Esophagus squamous epithelium (tissue), 5 donors: ENCODE data around the gene C16orf92. TPM values are rescaled to one million over a fixed set of nuclear protein-coding genes. Genes with fewer than 3 reads are reported as not detected.
A peak's percentile ranks its signal among the peaks of the same experiment; 100 is the strongest.
"Not testable (repeated sequence)": the region's sequence is repeated elsewhere in the genome, so short reads cannot be mapped to it uniquely, and the experiment has no call there.

Experiments used
- DNase-seq: peaks from one replicate; lab custom pipeline; 2025; lab: John Stamatoyannopoulos, UW
- H3K27ac ChIP-seq, 4 donors: fragments of 200-600 bp; sonication (generic); one replicate each; pipeline ENCODE4 v1.5.1; 2016 to 2019; ENCODE audit warnings: mild to moderate bottlenecking in 1 of 4
- H3K27me3 ChIP-seq, 4 donors: fragments of 200-600 bp; sonication (generic); 1 replicate in 3 of 4; 2 replicates in 1 of 4; pipeline versions ENCODE4 v1.5.1 to v1.6.0; 2017 to 2021; ENCODE audit warnings: antibody characterized with exemption in 1 of 4
- H3K36me3 ChIP-seq, 3 donors: fragments of 200-600 bp; sonication (generic); one replicate each; pipeline ENCODE4 v1.5.1; 2016 to 2019
- H3K4me1 ChIP-seq, 3 donors: fragments of 200-600 bp; sonication (generic); one replicate each; pipeline ENCODE4 v1.5.1; 2017 to 2019
- H3K4me3 ChIP-seq, 4 donors: fragments of 200-600 bp; sonication (generic); 1 replicate in 3 of 4; 2 replicates in 1 of 4; pipeline ENCODE4 v1.5.1; 2016 to 2019; ENCODE audit warnings: mild to moderate bottlenecking in 2 of 4, moderate library complexity in 1 of 4
- H3K9me3 ChIP-seq, 3 donors: fragments of 200-600 bp; sonication (generic); one replicate each; pipeline ENCODE4 v1.5.1; 2016 to 2019
- POLR2A ChIP-seq, 4 donors: fragments of 450-650 bp; IDR thresholded peaks; one replicate each; pipeline ENCODE4 v1.6.1; 2017; ENCODE audit warnings: antibody characterized with exemption in 4 of 4, mild to moderate bottlenecking in 4 of 4, moderate library complexity in 3 of 4
- WGBS, 2 donors: methylation state at CpG; one replicate each; pipeline ENCODE4 v1.1.5; 2018; 5-methylcytosine and 5-hydroxymethylcytosine counted together
- intact Hi-C: fragments of 100-400 bp; cut with DNase I; formaldehyde crosslinking; loops from one replicate; pipeline ENCODE4 v1.15.0; 2022
- total RNA-seq, 4 donors: library from RNA; depleted of rRNA; stranded (reverse); fragments of >200 nt; gene quantifications; one replicate each; pipeline ENCODE4 v1.1.0, GENCODE V29; 2016
- TF ChIP-seq, protein P1 (sequence below), 6 experiments: fragments of 450-650 bp in 4 of 6; fragments of 200-600 bp in 2 of 6; sonication (generic) in 2 of 6; IDR thresholded peaks; one replicate each; pipeline ENCODE4 v1.5.1; 2016 to 2019; ENCODE audit warnings: antibody characterized with exemption in 6 of 6, mild to moderate bottlenecking in 4 of 6, moderate library complexity in 4 of 6
- donor health status: DM: yes; HTN: yes; CAD: no.

Gene C16orf92
- total RNA-seq, 4 donors from 2014 or later, result not detected

DNA sequence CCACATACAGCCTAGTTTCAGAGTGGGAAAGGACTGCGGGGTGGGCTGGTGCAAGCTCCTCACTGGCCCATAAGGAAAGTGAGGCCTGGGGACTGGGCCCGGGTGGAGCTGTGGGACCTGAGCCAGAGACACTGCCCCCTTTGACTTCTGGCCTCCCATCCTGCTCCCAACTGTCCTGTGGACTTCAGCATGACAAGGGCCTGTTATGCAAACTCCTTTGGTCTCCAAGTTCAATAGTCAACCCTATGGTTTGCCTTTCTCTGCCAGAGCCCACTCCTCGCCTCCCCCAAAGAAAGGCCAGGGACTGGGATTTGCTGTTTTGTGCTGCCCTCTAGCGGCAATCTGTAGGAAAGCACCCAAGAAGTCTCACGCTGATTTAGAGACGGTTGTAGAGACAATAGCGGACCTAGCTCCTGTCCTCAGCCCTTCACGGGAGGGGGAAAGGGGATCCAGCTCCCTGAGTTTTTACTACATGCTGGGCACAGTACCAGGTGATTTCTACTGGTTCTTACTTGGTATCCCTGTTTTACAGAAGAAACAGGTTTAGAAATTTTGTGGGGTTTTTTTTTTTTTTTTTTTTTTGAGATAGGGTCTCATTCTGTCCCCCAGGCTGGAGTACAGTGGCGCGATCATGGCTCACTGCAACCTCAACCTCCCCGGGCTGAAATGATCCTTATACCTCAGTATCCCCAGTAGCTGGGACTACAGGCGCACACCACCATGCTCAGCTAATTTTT is 9.3 kb downstream of the C16orf92 start:
- H3K27me3 ChIP-seq, result peaks cover 0 to 95% (median 17%) of the 10 kb centered on the region in 4 donors

DNA sequence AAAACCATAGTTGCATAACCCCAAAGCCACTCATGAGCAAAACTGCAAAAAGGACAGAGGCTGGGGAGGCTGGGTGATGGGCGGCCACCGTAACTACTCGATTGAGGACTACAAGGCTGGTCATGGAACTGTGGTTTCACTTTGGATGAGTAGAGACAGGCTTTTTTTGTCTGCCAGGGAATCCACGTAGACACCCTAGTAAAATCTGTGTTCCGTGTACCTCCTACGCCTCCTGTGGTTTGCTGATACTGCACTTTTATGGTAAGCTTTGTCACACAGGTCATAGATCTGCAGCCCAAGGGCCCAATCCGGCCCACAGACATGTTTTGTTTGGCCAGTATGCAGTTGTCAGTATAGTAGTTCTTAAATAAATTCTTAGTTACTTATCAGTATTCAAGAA is 10.3 kb downstream of the C16orf92 start:
- no peaks in the 10 kb centered on the region for H3K9me3 ChIP-seq
- H3K36me3 ChIP-seq, result no peaks in the 10 kb centered on the region
- DNase-seq, result no peak
- 50 to 60% methylated on average over 7 of the region's 7 CpGs for WGBS, 2 donors
- H3K4me3 ChIP-seq, result no peak overlapping the region
- intact Hi-C loops, result no loop called here
- no peak for TF ChIP-seq POLR2A (IDR thresholded peaks at IDR 0.05)
- TF ChIP-seq, protein P1, sequence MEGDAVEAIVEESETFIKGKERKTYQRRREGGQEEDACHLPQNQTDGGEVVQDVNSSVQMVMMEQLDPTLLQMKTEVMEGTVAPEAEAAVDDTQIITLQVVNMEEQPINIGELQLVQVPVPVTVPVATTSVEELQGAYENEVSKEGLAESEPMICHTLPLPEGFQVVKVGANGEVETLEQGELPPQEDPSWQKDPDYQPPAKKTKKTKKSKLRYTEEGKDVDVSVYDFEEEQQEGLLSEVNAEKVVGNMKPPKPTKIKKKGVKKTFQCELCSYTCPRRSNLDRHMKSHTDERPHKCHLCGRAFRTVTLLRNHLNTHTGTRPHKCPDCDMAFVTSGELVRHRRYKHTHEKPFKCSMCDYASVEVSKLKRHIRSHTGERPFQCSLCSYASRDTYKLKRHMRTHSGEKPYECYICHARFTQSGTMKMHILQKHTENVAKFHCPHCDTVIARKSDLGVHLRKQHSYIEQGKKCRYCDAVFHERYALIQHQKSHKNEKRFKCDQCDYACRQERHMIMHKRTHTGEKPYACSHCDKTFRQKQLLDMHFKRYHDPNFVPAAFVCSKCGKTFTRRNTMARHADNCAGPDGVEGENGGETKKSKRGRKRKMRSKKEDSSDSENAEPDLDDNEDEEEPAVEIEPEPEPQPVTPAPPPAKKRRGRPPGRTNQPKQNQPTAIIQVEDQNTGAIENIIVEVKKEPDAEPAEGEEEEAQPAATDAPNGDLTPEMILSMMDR (IDR thresholded peaks at IDR 0.05), result no peak
- peaks cover 6 to 14% (median 11%) of the 10 kb centered on the region in 3 donors for H3K4me1 ChIP-seq
- H3K27me3 ChIP-seq, result peaks cover 0 to 85% (median 17%) of the 10 kb centered on the region in 4 donors
- H3K27ac ChIP-seq, result no peak overlapping the region

More for the DNA sequence above, 9.3 kb downstream of the C16orf92 start:
- Histone ChIP-seq H3K27ac (no peak overlapping the region), H3K4me1 (peaks cover 6 to 14% (median 11%) of the 10 kb centered on the region in 3 donors), H3K4me3 (no peak overlapping the region), H3K9me3 (no peaks in the 10 kb centered on the region), H3K36me3 (no peaks in the 10 kb centered on the region)
- DNase-seq, result no peak
- intact Hi-C loops, result no loop called here
- 24 to 28% methylated on average over 11 of the region's 12 CpGs for WGBS, 2 donors
- TF ChIP-seq, protein P1 (IDR thresholded peaks at IDR 0.05), result peak; percentile 52 to 75 (median 65)
- TF ChIP-seq POLR2A (IDR thresholded peaks at IDR 0.05), result no peak

DNA sequence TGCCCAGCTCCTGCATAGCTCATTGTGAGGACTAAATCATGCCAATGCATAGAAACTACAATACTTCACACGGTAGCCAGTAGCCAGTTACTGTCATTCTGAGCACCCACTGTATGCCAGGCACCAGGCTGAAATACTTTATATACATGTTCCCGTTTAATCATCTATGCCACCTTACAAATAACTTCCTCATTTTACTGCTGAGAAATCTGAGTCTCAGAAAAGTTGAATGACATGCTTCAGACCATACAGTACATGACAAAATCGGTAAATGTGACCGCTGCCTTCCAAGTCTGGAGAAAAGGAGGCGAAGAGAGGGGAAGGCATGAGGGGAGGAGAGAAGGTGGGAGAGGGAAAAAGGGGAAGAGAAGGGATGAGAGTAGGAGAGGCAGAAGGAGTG is 17.2 kb downstream of the C16orf92 start:
- Histone ChIP-seq H3K4me1 (no peaks in the 10 kb centered on the region), H3K9me3 (no peaks in the 10 kb centered on the region), H3K27ac (no peak overlapping the region), H3K27me3 (peaks cover 0 to 33% (median 2%) of the 10 kb centered on the region in 4 donors), H3K4me3 (no peak overlapping the region), H3K36me3 (no peaks in the 10 kb centered on the region)
- WGBS, 2 donors, result 62 to 64% methylated on average over 5 of the region's 5 CpGs
- no peak for TF ChIP-seq POLR2A (IDR thresholded peaks at IDR 0.05)
- TF ChIP-seq, protein P1 (IDR thresholded peaks at IDR 0.05), result no peak
- intact Hi-C loops, result no loop called here
- no peak for DNase-seq

DNA sequence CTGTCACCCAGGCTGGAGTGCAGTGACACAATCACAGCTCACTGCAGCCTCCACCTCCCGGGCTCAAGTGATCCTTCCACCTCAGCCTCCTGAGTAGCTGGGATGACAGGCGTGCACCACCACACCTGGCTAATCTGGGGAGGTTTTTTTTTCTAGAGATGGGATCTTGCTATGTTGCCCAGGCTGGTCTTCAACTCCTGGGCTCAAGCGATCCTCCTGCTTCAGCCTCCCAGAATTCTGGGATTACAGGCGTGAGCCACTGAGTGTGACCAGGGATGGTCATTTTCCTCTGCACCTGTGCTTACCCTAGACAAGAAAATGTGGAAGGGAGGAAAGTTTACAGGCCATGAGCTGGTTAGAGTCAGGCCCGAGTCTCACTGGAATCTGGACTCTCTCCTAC is 17.7 kb downstream of the C16orf92 start:
- H3K4me3 ChIP-seq, intact Hi-C loops, H3K4me1 ChIP-seq, DNase-seq, H3K27ac ChIP-seq, H3K36me3 ChIP-seq, H3K9me3 ChIP-seq: not testable (repeated sequence)
- H3K27me3 ChIP-seq, result peaks cover 0 to 28% (median 2%) of the 10 kb centered on the region in 4 donors
- WGBS, 2 donors, result 85 to 86% methylated on average over 4 to 5 of the region's 5 CpGs

DNA sequence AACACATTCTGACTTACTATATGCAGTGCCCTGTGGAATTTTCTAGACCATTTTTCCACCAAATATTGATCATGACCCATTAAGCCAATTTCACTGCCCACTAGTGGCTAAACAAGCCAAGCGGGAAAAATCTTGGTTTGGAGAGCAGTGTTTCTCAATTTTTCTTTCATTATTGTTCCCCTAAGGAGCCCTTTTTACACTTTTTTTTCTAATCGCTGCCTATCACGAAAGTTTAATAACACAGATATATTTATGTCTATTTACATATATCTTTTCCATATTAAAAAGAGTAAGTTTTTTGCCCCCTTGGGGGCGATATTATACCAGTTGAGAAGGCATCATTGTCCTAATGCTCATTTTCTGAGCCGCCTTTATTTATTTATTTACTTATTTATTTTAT is 18.8 kb downstream of the C16orf92 start:
- no peak overlapping the region for H3K4me3 ChIP-seq
- H3K27me3 ChIP-seq, result peaks cover 0 to 20% (median 2%) of the 10 kb centered on the region in 4 donors
- H3K36me3 ChIP-seq, result no peaks in the 10 kb centered on the region
- no peak overlapping the region for H3K27ac ChIP-seq
- H3K4me1 ChIP-seq, result no peaks in the 10 kb centered on the region
- no peak for DNase-seq
- TF ChIP-seq POLR2A (IDR thresholded peaks at IDR 0.05), result no peak
- TF ChIP-seq, protein P1 (IDR thresholded peaks at IDR 0.05), result peak in 4 of 6 experiments; percentile 4 to 44 (median 32)
- 13 to 16% methylated on average over 5 of the region's 5 CpGs for WGBS, 2 donors
- H3K9me3 ChIP-seq, result no peaks in the 10 kb centered on the region
- intact Hi-C loops, result no loop called here
